ENCODE data around the gene SH3BP1. TPM values are rescaled to one million over a fixed set of nuclear protein-coding genes. Genes with fewer than 3 reads are reported as not detected.

SH3BP1 gene
- total RNA-seq, 1 experiment from 2014 or later: 6.1 TPM

GRCh38 chr22:37701141-37701786 is 61.8 kb downstream of the SH3BP1 start:
- no peak for DNase-seq

GRCh38 chr22:37703906-37704305 is 64.4 kb downstream of the SH3BP1 start:
- DNase-seq: no peak
- no peaks in the 10 kb centered on the region for H3K9me3 ChIP-seq (replicated peaks)
- no peak overlapping the region for H3K27ac ChIP-seq
- H3K4me1 ChIP-seq: no peaks in the 10 kb centered on the region
- no peaks in the 10 kb centered on the region for H3K36me3 ChIP-seq
- H3K4me3 ChIP-seq: no peak overlapping the region
- no peaks in the 10 kb centered on the region for H3K27me3 ChIP-seq

More at GRCh38 chr22:37701141-37701786, 61.8 kb downstream of the SH3BP1 start:
- H3K27me3 ChIP-seq: no peaks in the 10 kb centered on the region
- H3K36me3 ChIP-seq: no peaks in the 10 kb centered on the region
- H3K9me3 ChIP-seq (replicated peaks): no peaks in the 10 kb centered on the region
- no peaks in the 10 kb centered on the region for H3K4me1 ChIP-seq
- no peak overlapping the region for H3K4me3 ChIP-seq
- H3K27ac ChIP-seq: no peak overlapping the region

- H3K9me3 ChIP-seq (replicated peaks): no peaks in the 10 kb centered on the region
- no peak for DNase-seq
- no peak overlapping the region for H3K4me3 ChIP-seq
- H3K27me3 ChIP-seq: no peaks in the 10 kb centered on the region
- no peaks in the 10 kb centered on the region for H3K36me3 ChIP-seq
- H3K4me1 ChIP-seq: no peaks in the 10 kb centered on the region
- no peak overlapping the region for H3K27ac ChIP-seq
Observed at GRCh38 chr22:37704645-37705044, 65.2 kb downstream of the SH3BP1 start.

GRCh38 chr22:37705205-37705604 is 65.7 kb downstream of the SH3BP1 start:
- Histone ChIP-seq H3K36me3 (no peaks in the 10 kb centered on the region), H3K27me3 (no peaks in the 10 kb centered on the region), H3K4me3 (no peak overlapping the region), H3K27ac (no peak overlapping the region), H3K4me1 (no peaks in the 10 kb centered on the region), H3K9me3 (replicated peaks) (no peaks in the 10 kb centered on the region)
- no peak for DNase-seq

Other genes starting within 250 kb of the SH3BP1 start
- under 0.01 and 0.02 TPM in 2 replicates for gene ELFN2, start 212.2 kb upstream of the SH3BP1 start, total RNA-seq (2014; rRNA removed; shearing (Covaris generic))
- 0.36 and 1.1 TPM in 2 replicates for gene MFNG, start 153.3 kb upstream of the SH3BP1 start, total RNA-seq (2014; rRNA removed; shearing (Covaris generic))
- gene CARD10, start 120.3 kb upstream of the SH3BP1 start, total RNA-seq (2014; rRNA removed; shearing (Covaris generic)): 28.9 and 30.9 TPM in 2 replicates
- gene CDC42EP1, start 79.2 kb upstream of the SH3BP1 start, total RNA-seq (2014; rRNA removed; shearing (Covaris generic)): 11.9 and 12.4 TPM in 2 replicates
- not detected in 2 replicates for gene LGALS2, start 59.6 kb upstream of the SH3BP1 start, total RNA-seq (2014; rRNA removed; shearing (Covaris generic))
- 25.1 and 34.1 TPM in 2 replicates for gene GGA1, start 30.8 kb upstream of the SH3BP1 start, total RNA-seq (2014; rRNA removed; shearing (Covaris generic))
- gene PDXP, start 19.1 kb downstream of the SH3BP1 start, total RNA-seq (2014; rRNA removed; shearing (Covaris generic)): 43.3 and 48.3 TPM in 2 replicates
- 671 and 890 TPM in 2 replicates for gene LGALS1, start 36.0 kb downstream of the SH3BP1 start, total RNA-seq (2014; rRNA removed; shearing (Covaris generic))
- gene NOL12, start 46.7 kb downstream of the SH3BP1 start, total RNA-seq (2014; rRNA removed; shearing (Covaris generic)): 26.2 and 28.3 TPM in 2 replicates
- gene TRIOBP, start 57.4 kb downstream of the SH3BP1 start, total RNA-seq (2014; rRNA removed; shearing (Covaris generic)): 16.8 and 17.0 TPM in 2 replicates
- 14.2 and 15.0 TPM in 2 replicates for gene GCAT, start 168.3 kb downstream of the SH3BP1 start, total RNA-seq (2014; rRNA removed; shearing (Covaris generic))
- not detected in 2 replicates for gene GALR3, start 183.7 kb downstream of the SH3BP1 start, total RNA-seq (2014; rRNA removed; shearing (Covaris generic))
- gene ANKRD54, start 204.7 kb downstream of the SH3BP1 start, total RNA-seq (2014; rRNA removed; shearing (Covaris generic)): 17.1 and 18.2 TPM in 2 replicates
- gene EIF3L, start 209.8 kb downstream of the SH3BP1 start, total RNA-seq (2014; rRNA removed; shearing (Covaris generic)): 647 and 707 TPM in 2 replicates

Data from SJCRH30 (cell line).